PC-3 (cell line): Measurements from ENCODE around the gene BCL2L11.

Experiments
- EZH2 ChIP-seq: fragments of 300-600 bp; sonication (generic); IDR thresholded peaks from one replicate; pipeline ENCODE4 v1.6.1; 2017; ENCODE audit warnings: antibody characterized with exemption, mild to moderate bottlenecking, low read length; ENCODE audit not compliant: unreplicated experiment
- TF ChIP-seq, protein P1 (sequence below): fragments of 300-600 bp; sonication (generic); conservative IDR thresholded peaks from 2 replicates; pipeline ENCODE4 v1.5.1; 2017; ENCODE audit warnings: antibody characterized with exemption, low read depth, mild to moderate bottlenecking, low read length

DNA sequence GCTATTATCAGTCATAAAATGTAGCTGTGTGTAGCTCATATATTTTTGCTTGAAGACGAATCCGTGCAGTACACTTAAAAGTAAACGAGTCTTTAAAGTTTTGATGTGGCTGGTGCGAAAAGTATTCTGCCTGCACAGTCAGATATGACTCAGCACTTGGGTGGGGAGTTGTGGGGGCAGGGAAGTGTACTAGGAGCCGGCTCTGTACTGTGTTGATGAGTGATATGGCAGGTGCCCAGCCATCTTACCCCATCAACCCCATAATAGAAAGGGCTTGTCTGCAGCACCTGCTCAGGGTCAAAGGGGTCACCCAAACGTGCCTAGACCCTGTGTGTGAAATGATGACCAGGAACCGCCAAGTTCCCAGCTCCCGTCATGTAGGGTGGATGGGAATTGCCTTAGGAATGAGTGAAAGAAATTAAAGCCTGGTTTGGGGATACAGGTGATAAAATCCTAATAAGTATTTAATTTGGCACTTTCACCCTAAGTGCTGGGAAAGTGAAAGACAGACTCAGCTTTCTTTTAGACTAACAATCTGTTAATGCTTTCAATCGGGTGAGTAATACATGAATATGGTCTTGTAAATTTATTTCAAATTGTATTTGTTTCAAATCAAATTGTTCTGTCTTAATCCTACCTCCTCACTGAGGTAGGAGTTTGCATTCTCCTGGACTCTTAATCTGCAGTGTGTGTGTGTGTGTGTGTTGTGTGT is 48.0 kb downstream of the BCL2L11 start:
- TF ChIP-seq, protein P1, sequence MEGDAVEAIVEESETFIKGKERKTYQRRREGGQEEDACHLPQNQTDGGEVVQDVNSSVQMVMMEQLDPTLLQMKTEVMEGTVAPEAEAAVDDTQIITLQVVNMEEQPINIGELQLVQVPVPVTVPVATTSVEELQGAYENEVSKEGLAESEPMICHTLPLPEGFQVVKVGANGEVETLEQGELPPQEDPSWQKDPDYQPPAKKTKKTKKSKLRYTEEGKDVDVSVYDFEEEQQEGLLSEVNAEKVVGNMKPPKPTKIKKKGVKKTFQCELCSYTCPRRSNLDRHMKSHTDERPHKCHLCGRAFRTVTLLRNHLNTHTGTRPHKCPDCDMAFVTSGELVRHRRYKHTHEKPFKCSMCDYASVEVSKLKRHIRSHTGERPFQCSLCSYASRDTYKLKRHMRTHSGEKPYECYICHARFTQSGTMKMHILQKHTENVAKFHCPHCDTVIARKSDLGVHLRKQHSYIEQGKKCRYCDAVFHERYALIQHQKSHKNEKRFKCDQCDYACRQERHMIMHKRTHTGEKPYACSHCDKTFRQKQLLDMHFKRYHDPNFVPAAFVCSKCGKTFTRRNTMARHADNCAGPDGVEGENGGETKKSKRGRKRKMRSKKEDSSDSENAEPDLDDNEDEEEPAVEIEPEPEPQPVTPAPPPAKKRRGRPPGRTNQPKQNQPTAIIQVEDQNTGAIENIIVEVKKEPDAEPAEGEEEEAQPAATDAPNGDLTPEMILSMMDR = no peak
- TF ChIP-seq EZH2 = no peak
